HCT116 (cell line): ENCODE data around the gene ZNF600.
"Not testable (repeated sequence)": the region's sequence is repeated elsewhere in the genome, so short reads cannot be mapped to it uniquely, and the experiment has no call there.

Experiments
- CEBPB ChIP-seq: IDR thresholded peaks from 2 replicates; pipeline ENCODE4 v1.6.1; 2012; ENCODE audit warnings: low read depth
- CTCF ChIP-seq, 3 experiments: fragments of 200-600 bp in 1 of 3; sonication (generic) in 1 of 3; IDR thresholded peaks in 2 of 3; conservative IDR thresholded peaks in 1 of 3; 2 replicates each; pipeline ENCODE4 v1.5.1; 2012 to 2017; ENCODE audit warnings: low read depth in 2 of 3, low read length in 2 of 3, antibody characterized with exemption in 1 of 3, borderline replicate concordance in 1 of 3, control low read depth in 1 of 3, mild to moderate bottlenecking in 1 of 3, mixed read lengths in 1 of 3, mixed run types in 1 of 3, moderate library complexity in 1 of 3; ENCODE audit not compliant: insufficient read depth in 1 of 3
- ELF1 ChIP-seq: IDR thresholded peaks from 2 replicates; pipeline ENCODE4 v1.6.1; 2012; ENCODE audit warnings: low read depth, borderline replicate concordance
- EZH2 ChIP-seq: fragments of 200-600 bp; sonication (generic); IDR thresholded peaks from 2 replicates; pipeline ENCODE4 v1.6.1; 2017; ENCODE audit warnings: antibody characterized with exemption, mixed run types
- FOSL1 ChIP-seq: IDR thresholded peaks from 2 replicates; pipeline ENCODE4 v1.6.1; 2012; ENCODE audit warnings: low read depth
- POLR2A ChIP-seq: IDR thresholded peaks from 2 replicates; pipeline ENCODE4 v1.7.0; 2011; ENCODE audit warnings: borderline replicate concordance; ENCODE audit not compliant: insufficient read depth, insufficient read length; ENCODE audit errors: extremely low read depth
- REST ChIP-seq: IDR thresholded peaks from 2 replicates; pipeline ENCODE4 v1.6.1; 2012; ENCODE audit warnings: low read depth

GRCh38 chr19:52715902-52716301 lies 70.7 kb downstream of the ZNF600 start:
- TF ChIP-seq POLR2A; CTCF (IDR thresholded peaks at IDR 0.05 in 2 of 3, conservative IDR thresholded peaks at IDR 0.05 in 1 of 3; ENCODE audit: borderline replicate concordance in 1 of 3, insufficient read depth in 1 of 3, low read depth in 2 of 3, low read length in 2 of 3); EZH2; ELF1; FOSL1; CEBPB; REST: not testable (repeated sequence)
